ENCODE results near the gene SHFL.

Gene SHFL

DNA sequence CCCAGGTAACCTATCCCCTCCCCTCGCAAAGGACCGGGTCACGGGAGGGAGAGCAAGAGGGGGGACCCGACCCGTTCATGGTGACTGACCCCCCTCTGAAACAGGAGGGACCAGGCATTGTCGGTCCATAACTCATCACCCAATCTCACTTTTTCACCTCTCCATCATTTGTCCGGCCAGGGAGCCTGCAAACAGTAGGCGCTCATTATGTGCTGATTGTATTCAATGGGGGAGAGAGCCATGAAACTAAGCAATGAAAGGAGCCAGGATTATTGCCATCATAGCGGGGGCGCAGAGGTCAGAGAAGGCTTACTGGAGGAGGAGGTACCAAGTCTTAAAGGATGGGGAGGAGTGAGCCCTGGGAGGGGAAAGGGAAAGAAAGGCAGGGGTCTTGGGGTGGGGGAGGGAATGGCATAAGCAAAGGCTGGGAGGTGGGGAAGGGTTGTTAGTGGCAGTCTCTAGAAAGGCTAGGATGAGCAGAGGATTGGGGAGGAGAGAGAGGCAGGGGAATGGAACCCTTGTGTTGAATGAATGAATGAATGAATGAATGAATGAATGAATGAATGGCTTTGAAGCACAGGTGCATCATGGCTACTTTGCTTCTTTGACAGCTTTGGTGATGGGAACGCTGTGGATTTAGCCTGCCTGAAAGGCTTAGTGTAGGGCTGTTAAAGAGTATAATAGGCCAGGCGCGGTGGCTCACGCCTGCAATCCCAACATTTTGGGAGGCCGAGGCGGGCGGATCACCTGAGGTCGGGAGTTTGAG, 1.4 kb downstream of the SHFL start:
- DNase-seq (ENCODE audit: low spot score), result no peak

DNA sequence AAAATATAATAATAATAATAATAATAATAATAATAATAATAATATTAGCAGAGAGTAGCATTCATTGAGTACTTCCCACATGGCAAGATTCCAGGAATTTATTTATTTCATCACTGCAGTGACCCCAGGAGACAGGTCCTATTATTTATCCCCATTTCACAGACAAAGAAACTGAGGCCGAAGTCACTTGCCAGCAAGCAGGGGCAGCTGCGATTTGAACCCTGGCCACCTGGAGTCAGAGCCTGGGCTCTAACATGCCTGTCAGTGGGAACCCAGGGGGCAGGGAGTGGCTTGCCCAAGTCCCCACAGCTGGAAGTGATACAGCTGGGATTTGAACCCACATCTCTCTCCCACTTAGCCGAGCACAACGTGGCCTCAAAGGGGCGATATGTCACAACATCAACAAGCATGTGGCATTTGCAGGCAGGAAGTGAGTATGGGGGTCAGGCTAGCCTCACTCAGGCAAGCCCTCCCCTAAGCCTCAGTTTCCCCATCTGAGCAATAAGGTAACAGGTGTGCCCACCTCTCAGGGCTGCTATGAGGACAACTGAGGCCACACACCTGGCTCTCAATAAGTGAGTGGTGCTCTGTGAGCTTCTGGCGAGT, 2.9 kb downstream of the SHFL start:
- no peak for DNase-seq (ENCODE audit: low spot score)

- DNase-seq (ENCODE audit: low spot score), result no peak
Measured at GRCh38 chr19:10089801-10090375, 3.8 kb downstream of the SHFL start.

DNA sequence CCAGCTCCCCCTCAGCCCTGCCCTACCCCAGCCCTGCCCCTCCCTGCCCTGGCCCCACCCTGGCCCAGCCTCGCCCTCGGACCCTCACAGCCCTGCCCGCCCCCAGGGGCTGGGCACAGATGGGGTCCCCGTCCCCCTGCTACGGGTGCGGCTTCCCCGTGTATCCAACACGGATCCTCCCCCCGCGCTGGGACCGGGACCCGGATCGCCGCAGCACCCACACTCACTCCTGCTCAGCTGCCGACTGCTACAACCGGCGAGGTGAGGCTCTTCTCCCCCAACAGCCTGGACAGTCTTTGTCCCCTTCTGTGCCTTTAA, 5.2 kb downstream of the SHFL start:
- DNase-seq (ENCODE audit: low spot score), result no peak

- DNase-seq (ENCODE audit: low spot score), result no peak
Measured at GRCh38 chr19:10091895-10092641, 6.0 kb downstream of the SHFL start.

GRCh38 chr19:10092648-10093294, 6.7 kb downstream of the SHFL start:
- DNase-seq (ENCODE audit: low spot score), result no peak

GRCh38 chr19:10093295-10094186, 7.4 kb downstream of the SHFL start:
- no peak for DNase-seq (ENCODE audit: low spot score)

- peak; percentile 49 for DNase-seq (ENCODE audit: low spot score)
Measured at GRCh38 chr19:10095622-10095947, 9.5 kb downstream of the SHFL start.

GRCh38 chr19:10095948-10096614, 10.0 kb downstream of the SHFL start:
- DNase-seq (ENCODE audit: low spot score), result peak; percentile 84

- DNase-seq (ENCODE audit: low spot score), result no peak
Measured at GRCh38 chr19:10096615-10096963, 10.5 kb downstream of the SHFL start.

DNA sequence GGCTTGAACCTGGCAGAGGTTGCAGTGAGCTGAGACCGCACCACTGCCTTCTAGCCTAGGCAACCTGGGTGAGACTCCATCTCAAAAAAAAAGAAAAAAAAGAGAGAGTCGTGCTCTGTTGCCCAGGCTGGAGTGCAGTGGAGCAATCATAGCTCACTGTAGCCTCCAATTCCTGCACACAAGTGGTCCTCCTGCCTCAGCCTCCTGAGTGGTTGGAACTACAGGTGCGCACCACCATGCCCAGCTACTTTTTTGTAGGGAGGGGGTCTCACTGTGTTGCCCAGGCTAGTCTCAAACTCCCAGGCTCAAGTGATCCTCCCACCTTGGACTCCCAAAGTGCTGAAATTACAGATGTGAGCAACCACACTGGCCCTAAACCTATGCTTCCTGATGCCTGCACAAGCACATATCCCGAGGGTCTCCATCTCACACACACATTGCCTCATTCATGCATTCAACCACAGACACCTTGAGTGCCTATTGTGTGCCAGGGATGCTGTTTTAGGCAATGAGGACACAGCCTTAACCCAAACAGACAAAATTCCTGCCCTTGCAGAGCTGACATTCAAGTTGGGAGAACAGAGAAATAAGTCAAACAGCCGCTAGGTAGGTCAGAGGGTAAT, 14.2 kb downstream of the SHFL start:
- no peak for DNase-seq (ENCODE audit: low spot score)

DNA sequence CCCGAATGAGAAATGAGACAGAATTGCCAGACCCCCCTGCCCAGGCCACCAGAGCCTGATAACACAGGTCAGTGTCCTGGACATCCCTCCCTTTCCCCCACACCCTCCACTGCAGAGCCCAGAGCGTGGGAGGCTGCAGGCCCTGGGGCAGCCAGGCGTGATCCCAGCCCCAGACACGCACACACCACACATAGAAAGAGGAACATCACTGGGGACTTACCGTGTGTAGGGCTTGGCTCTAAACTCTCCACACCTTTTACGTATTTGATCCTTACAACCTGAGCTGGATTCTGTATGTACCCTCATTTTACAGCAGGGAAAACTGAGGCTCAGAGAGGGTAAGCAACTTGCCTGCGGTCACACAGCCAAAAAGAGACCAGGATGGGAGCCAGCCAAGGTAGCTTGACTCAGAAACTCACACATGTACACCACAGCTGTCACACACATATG, 16.7 kb downstream of the SHFL start:
- DNase-seq (ENCODE audit: low spot score), result no peak

- DNase-seq (ENCODE audit: low spot score), result no peak
Measured at GRCh38 chr19:10104130-10104513, 18.0 kb downstream of the SHFL start.

- DNase-seq (ENCODE audit: low spot score), result no peak
Measured at GRCh38 chr19:10104665-10105508, 18.8 kb downstream of the SHFL start.

DNA sequence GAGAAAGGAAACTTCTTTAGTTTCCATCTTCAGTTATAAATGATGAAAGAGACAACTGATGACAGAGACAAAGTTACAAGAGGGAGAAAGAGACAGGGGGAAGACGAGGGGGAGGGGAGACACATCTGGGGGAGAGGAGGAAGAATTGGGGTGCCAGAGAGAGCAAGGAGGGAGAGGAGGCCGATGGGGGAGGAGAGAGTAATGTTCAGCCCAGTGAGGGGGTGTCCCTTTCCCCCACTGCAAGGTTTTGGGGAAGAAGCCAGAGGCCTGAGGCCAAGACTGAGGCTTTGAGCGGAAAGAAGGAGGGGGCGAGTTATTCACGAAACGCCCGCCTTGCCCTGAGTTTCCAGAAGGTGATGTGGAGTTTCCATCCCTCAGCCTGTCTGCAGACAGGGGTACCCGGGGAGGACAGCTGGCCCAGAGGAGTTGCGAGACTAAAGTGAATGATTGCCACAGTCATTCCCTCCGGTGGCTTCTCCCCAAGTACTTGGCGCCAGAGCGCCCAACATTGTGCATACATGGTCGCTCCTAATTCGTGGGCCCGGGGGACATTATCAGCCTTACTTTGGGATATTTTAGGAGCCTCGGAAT, 19.5 kb downstream of the SHFL start:
- DNase-seq (ENCODE audit: low spot score), result no peak

DNA sequence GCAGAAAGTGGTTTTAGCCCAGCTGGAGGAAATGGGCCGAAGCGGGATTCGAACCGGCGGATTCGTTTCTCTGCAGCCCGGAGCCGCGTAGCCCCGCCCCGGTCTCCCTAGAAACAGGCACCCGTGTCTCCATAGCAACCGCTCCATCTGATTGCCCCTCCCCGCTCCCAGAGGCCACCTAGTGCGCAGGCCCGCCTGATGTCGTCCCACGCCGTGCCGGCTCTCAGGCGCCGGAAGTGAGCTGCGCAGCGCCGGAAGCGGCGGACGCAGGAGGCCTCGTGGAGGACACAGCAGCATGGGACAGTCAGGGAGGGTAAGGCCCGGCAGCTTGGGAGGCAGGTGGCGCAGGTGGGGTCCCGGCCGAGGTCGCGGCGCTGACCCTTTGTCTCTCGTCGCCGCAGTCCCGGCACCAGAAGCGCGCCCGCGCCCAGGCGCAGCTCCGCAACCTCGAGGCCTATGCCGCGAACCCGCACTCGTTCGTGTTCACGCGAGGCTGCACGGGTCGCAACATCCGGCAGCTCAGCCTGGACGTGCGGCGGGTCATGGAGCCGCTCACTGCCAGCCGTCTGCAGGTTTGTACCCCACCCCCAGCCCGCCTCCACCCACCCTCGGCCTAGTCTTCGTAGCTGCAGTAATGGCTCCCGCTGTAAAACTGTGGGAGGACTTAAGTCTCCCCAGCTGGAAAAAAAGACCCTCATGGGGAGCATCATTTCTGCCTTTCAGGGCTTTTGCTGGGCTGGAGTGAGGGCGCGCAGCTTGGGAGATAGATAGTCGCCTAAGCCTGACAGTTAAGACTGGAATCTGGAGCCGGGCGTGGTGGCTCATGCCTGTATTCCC, 20.2 kb downstream of the SHFL start, which contains the start of gene PPAN:
Gene PPAN, plus strand, starts transcription at position 263 of the 837 bp plus-strand sequence. Its CDS starts 33 bp downstream, at position 296.
- peak; percentile 98 for DNase-seq (ENCODE audit: low spot score)

DNA sequence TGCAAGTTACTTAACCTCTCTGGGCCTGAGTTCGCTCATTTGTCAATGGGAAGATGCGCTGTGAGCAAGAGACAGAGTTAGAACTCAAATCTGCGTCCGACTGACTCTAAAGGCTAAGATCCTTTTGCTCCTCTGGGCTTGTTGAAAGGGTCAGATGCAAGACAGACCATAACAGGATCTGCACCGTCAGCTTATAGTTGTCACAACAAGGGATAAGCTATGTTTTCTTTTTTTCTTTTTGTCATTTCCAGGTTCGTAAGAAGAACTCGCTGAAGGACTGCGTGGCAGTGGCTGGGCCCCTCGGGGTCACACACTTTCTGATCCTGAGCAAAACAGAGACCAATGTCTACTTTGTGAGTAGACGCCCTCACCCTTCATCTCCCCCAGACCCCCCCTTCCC, 21.1 kb downstream of the SHFL start:
- DNase-seq (ENCODE audit: low spot score), result no peak

- no peak for DNase-seq (ENCODE audit: low spot score)
Measured at GRCh38 chr19:10107817-10108367, 21.8 kb downstream of the SHFL start.

Data from pons (tissue), 1 donor.